Activated T-helper 1 cell treated with anti-CD3 and anti-CD28 coated beads, Interleukin-2, amount 50 U/mL, for 16 hours (primary cell): Measurements from ENCODE around the gene DALRD3.

Experiments used
- DNase-seq, 2 donors: peaks; one replicate each; pipeline ENCODE4 v3.0.0-alpha.2; 2020; ENCODE audit warnings: low read depth in 1 of 2, low spot score in 1 of 2

The DALRD3 gene, protein sequence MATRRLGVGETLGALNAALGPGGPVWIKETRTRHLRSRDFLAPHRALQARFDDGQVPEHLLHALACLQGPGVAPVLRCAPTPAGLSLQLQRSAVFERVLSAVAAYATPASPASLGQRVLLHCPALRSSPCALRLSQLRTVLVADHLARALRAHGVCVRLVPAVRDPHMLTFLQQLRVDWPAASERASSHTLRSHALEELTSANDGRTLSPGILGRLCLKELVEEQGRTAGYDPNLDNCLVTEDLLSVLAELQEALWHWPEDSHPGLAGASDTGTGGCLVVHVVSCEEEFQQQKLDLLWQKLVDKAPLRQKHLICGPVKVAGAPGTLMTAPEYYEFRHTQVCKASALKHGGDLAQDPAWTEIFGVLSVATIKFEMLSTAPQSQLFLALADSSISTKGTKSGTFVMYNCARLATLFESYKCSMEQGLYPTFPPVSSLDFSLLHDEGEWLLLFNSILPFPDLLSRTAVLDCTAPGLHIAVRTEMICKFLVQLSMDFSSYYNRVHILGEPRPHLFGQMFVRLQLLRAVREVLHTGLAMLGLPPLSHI

DNA sequence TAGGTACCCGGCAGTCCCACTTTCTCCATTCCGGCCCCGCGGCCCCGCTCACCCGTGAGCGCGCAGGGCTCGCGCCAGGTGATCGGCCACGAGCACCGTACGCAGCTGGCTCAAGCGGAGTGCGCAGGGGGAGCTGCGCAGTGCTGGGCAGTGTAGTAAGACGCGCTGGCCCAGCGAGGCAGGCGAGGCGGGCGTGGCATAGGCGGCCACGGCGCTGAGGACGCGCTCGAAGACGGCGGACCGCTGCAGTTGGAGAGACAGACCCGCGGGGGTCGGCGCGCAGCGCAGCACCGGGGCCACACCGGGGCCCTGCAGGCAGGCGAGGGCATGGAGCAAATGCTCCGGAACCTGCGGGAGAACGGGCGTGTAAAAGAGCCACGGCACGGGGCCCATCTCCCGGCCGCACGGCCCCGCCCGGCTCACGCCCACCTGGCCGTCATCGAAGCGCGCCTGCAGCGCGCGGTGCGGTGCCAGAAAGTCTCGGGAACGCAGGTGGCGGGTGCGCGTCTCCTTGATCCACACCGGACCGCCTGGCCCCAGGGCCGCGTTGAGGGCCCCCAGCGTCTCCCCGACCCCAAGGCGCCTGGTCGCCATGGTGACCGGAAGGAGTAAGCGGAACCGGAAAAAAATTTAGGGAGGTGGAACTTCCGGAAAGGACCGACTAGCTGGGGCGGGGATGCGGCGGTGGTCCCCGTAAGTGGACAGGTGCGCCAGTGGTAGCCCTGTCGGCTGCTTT, at the start of gene DALRD3:
TSS of gene DALRD3 (minus strand) at position 610 of the 736 bp plus-strand sequence. CDS start at position 594, 16 bp downstream.
- DNase-seq: peak in 1 of 2 donors; percentile 35

DNA sequence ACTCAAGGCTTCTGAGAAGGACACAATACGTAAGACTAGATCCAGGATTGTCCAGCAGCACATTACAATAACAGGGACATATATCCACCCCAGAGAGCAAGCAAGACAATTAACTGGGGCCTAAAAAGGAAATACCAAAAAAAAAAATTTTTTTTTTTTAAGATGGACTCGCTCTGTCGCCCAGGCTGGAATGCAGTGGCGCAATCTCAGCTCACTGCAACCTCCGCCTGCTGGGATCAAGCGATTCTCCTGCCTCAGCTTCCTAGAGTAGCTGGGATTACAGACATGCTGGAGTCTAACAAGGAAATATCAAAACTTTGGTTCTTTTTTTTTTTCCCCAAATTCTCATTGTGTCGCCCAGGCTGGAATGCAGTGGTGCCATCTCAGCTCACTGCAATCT, 39.6 kb upstream of the DALRD3 start:
- DNase-seq: no peak

DNA sequence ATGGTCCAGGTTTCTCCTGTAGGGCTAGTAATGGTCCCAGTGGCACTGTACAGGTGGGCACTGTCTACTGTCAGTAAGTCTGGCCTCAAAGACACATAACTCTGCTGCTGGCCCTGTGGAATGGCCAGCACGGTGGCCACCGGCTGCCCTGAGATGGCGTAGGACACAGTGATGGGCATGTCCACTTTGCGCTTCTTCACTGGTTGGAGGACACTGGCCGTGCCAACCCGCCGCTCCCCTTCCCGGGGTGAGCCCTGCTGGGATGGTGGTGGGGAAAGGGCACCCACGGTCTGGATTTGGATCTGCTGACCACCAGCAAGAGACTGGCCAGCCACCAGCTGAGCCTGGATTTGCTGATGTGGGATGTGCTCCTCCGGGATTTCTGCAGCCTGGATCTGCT, 38.9 kb upstream of the DALRD3 start:
- DNase-seq: no peak

DNA sequence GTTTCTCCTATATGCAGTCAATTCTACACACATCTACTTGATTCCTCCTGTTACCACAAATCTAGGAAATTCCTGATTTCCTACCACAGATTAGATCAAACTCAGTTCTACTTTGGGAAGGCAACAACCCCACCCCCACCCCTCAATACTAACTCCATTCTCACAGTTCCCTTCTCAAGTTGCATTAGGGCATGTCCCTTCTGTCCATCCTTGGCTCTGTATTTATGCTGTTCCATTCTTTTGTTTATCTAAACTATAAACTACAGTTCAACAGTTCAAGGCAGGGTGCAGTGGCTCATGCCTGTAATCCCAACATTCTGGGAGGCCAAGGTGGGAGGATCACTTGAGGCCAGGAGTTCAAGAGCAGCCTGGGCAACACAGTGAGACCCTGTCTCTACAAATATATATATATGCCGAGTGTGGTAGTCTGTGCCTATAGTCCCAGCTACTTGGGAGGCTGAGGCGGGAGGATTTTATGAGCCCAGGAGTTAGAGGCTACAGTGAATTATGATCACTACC, 36.0 kb upstream of the DALRD3 start:
- DNase-seq: no peak

DNA sequence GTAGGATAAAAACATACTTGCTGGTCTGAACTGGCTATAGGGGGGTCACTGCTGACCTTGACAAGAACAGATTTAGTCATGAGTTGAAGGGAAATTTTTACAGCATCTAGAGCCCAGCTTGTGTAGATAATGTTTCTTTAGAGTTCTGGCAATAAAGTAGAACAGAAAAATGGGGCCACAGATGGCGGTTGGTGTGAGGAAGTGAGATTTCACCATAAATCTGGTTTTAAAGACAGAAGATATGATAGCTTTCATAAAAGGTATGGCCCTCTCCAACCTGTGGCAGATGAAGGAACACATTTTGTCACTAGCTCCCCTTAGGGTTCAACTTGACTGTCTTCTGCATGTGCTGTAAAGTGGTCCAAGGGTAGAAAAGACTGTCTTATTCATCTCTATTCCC, 35.2 kb upstream of the DALRD3 start:
- no peak for DNase-seq

DNA sequence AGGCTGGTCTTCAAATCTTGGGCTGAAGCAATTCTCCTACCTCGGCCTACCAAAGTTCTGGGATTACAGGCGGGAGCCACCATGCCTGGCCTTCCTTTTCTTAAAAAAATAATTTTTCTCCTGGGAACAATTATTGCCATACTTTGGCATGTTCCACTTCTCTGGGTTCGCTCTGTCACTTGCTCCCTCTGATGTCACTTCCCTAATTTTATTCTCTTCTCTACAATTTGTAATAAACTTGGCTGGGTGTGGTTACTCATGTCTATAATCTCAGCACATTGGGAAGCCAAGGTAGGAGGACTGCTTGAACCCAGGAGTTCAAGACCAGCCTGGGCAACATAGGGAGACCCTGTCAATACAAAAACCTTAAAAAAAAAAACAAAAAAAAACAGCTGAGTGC, 16.9 kb upstream of the DALRD3 start:
- no peak for DNase-seq

DNA sequence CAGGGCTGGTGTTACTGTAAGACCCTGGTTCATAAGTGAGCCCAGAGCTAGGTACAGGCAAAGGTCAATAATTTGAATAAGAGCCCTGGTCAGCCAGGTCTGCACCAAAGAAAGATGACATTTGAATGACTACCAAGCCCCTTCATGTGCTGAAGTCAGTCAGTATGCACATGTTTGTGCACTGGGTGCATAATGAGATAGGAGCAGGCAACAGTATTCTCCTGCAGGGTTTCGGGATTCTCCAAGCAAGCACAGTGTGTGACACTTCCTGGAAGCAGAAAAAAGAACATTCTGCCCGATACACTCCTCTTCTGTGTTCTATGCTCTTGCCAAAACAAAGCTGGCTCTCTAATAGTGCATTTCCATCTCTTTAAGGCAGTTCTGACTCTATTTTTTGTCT, 16.3 kb upstream of the DALRD3 start:
- DNase-seq: no peak

DNA sequence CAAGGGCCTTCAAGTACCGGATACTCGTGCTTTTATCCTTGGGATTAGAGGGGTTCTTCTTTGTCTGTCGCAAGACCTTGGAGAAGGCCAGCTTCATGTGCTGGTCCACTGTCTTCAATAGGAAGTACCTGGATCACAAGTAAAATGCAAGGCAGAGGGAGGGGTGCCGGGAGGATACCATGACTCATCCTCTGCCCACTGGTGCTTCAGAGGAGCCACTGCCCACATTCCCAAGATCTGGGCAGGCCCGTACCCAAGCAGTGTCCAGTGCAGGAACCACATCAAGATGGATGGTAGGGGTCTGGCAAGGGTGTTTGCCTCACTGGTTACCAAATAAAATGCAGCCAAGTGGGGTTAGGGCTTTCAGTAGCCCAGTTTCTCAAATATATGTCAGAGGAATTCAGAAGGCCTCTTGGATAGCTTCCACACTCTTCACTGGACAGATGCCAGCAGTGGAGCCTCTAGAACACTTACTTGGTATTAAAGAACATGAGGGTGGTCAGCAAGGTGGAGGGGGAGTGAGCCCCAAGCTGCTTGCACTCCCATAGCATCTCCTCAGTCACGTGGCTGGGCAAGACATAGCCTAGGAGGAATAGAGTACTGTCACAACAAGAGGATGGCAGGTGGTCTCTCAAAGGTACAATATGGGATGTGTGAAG, 14.4 kb upstream of the DALRD3 start:
- DNase-seq: no peak

DNA sequence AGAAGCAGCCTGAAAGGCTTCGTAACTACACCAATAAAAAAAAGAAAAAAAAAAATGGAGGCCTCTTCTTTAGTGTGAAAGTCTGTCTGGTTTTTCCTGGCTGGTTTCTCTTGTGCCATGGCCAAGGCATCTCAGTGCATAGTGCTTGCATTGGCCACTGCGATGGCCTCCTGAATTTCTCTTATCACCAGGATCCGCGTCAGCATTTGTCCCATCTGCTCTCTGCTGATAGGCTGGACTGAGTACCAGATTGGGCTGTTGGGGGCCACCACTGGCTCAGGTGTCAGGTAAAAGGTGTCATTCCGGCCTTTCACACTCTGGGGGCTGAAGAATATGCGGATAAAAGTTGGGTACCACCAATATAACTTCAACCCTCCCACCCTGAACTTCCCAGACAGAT, 11.9 kb upstream of the DALRD3 start:
- no peak for DNase-seq

DNA sequence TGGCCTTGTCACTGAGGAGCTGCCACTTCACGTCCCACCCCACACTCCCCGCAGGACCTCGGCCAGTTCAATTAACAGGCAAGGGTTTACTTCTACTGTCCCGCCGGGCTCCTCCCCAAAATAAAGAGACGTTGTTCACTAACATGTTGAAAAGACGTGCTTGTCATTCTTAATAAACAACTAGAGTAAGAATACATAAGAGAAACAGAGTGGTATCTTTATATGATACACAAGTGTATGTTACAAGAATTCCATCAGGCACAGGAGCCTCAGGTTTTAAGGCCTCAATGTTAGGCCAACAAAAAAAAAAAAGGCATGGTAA, 11.1 kb upstream of the DALRD3 start:
- no peak for DNase-seq

DNA sequence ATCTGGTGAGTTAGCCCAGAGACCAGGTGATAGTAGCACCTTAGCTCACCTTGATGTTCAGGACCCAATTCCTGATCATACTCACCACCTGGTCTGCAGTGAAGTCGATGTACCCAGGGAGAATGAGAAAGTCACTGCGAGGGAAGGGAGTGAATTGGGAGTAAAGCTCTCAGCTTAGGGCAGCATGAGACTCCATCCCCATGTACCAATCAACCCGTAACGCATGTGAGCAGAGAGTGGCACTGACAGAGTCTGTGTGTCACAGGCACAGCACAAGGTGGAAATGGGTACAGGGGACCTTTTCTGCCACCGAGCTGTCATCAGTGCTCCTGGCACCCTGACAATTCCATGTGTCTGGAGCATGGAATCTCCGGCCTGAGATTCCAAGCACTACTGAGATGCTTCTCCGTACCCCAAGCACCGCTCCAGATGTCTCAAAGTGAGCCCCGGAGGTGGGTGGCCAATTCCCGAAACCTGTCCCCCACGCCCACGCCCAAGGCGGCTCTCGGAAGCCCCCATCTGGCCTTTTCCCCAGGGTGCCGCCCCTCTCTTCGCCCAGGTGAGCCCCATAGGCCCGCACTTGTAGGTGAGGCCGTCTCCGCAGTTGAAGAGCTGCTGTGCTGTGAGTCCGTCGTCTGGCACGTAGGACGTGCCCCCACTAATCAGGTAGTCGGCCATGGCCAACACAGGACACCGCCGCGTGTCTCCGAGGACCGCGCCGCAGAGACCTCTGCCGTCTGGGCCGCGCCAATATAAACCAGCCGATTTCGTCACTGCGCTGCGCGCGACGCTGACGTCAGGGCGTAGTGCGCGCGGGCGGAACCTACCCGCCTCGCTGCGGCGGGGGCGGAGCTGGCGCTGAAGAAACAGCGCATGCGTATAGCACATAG, 10.5 kb upstream of the DALRD3 start, which contains the start of gene IMPDH2:
TSS of gene IMPDH2 (minus strand) at position 726 of the 890 bp plus-strand sequence. CDS start at position 678, 48 bp downstream.
- DNase-seq: peak; percentile 84 to 90

DNA sequence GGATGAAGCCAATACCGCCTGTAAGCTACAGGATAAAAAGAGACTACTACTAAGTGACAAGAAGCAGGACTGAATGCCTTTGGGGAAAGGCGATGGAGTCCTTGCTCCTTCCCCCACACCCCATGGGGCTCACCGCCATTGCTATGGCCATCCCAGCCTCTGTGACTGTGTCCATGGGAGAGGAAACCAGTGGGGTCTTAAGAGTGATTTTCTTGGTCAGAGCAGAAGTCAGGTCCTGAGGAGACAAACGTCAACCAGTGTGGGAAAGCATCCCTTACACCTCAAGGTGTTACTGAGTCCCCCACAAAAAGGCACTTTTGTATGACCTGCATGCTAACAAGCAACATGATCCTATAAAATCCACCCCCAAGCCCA, 9.9 kb upstream of the DALRD3 start:
- no peak for DNase-seq

DNA sequence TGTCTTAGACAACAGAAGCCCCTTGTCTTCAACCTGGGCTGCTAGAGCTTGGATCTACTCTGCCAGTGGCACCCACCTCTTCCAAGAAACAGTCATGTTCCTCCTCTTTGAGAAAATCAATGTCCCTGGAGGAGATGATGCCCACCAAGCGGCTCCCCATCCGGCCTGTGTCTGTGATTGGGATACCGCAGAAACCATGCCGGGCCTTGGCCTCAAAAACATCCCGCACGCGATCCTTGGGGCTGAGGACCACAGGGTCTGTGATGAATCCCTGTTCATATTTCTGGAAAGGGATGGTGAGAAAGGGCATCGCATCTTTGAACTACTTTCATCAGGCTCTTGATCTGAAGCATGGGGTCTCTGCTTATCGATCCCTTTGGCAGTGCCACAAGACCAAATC, 9.3 kb upstream of the DALRD3 start:
- DNase-seq: no peak

DNA sequence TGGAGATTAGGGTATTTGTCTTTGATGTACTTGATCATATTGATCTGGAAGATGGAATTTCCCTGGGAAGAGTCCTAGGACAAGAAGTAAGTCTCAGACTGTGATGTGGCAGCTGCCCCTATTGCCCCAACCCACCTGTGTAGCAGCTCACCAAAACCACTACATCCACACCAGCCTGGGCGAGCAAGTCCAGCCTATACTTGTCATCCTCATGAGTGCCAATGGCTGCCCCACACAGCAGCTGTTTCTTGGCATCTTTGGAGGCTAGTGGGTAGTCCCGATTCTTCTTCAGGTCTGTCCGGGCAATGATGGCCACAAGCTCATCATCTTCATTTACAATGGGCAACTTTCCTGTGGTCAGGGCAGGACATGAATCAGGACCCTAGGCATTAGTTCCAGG, 8.2 kb upstream of the DALRD3 start:
- DNase-seq: no peak

DNA sequence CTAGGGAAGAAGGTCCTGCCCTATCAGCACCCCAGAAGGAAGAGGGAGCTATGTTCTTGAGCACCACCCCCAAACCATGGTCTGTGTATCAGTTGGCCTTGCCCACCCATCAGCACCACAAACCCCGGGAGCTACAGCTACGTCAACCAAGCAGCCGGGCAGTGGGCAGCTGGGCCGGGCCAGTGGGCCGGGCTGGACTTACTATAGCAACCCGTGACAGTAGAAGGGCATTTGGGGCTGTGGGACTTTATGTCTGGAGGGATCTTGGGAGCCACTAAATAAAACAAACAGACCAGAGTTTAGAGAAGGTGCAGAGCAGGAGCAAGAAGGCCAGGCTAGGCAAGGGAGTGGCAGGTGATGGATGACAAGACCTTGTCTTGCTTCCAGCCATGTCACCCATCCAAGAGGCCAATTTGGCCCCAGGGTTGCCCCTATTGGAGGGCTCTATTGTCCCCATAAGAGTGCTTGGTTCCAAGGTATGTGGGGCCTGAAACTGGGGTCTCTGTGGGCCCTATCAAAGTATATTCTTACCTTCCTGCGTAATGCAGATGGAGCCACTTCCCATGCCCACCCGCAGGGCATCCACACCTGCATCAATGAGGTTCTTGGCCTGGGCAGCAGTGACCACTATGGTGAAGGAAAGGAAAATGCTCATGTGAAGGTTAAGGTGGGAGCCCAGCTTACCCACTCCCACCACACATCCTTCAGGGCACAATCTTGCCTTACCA, 7.6 kb upstream of the DALRD3 start:
- no peak for DNase-seq

DNA sequence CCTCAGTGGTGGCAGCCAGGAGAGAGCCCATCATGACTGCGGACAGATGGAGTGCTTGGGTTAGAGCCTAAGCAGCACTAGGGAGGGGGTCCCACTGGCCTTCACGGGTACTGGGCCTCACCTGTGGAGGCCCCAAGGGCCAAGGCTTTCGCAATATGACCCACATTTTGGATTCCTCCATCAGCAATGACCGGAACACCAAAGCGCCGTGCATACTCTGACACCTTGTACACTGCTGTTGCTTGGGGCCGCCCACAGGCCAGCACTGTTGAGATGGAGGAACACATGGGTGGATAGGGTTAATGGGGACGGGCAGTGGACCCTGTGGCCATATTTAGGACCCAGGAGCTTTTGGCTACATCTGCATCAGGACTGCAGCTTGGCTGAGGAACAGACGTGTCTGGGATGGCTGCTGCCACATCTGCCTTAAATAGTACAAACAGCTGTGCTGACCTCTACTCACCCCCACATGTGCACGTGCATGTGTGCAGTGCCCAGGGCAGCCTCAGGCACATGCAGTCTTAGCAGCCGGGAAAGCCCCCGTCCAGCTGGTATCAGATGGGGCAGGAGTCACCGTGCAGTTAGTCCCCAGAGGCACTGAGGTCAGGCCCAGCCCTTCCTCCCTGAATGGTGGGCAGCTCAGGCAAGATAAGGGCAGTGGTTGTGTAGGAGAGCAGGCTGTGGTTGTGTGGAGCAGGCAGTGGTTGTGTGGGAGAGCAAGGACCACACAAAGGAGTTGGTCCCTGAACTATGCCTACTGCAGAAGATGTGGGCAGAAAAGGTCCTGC, 6.8 kb upstream of the DALRD3 start:
- no peak for DNase-seq

DNA sequence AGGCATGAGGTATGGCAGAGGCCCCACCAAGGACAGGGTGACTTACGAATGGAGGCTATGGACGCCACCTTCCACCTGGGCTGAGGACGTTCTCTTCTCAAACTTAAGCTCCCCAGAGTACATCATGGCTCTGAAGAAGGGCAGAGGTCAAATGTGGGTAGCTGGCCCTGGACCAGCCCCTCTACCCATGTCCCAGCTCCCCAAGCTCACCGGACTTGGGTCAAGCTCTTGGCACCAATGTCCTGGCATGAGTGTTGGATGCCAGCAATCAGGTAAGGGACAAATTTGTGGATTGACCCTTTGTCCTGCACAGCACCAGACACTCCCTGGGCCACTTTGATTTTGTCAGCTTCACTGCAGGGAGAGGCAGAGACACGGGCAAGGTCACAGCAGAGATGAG, 6.1 kb upstream of the DALRD3 start:
- no peak for DNase-seq

DNA sequence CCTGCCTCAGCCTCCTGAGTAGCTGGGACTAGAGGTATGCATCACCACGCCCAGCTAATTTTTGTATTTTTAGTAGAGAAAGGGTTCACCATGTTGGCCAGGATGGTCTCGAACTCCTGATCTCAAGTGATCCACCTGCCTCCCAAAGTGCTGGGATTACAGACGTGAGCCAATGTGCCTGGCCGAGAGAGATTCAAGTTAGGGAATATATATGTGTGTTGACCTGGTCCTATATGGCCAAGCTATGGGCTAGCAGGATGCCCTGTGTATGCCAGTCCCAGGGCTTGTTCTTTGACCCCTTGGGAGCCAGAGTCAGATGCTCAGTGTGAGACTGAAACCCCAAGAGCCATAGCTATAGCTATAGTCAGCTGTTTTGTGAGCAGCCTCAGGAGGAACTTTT, 5.4 kb upstream of the DALRD3 start:
- DNase-seq: no peak

DNA sequence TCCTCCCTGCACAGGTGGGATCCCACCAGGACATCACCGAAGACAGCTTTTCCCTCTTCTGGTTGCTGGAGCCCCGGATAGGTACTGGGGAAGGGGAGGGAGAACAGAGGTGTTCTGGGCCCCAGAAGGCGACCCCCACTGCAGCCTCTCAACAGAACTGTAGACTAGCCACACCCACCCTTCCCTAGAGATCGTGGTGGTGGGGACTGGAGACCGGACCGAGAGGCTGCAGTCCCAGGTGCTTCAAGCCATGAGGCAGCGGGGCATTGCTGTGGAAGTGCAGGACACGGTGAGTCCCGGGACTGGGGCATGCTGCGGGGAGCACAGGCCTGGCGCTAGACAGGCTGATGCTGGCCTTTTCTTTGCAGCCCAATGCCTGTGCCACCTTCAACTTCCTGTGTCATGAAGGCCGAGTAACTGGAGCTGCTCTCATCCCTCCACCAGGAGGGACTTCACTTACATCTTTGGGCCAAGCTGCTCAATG, 4.3 kb upstream of the DALRD3 start:
- no peak for DNase-seq
